NCI-H748 (cell line): ENCODE data around the gene CIAO2A.
"Not testable (repeated sequence)": the region's sequence is repeated elsewhere in the genome, so short reads cannot be mapped to it uniquely, and the experiment has no call there.

Source experiments
- DNase-seq: peaks from one replicate; lab custom pipeline; 2025; ENCODE audit not compliant: unreplicated experiment; lab: John Stamatoyannopoulos, UW

Gene CIAO2A

GRCh38 chr15:64112073-64112772, 18.6 kb upstream of the CIAO2A start:
- no peak for DNase-seq

- DNase-seq, result no peak
Measured at GRCh38 chr15:64111679-64112050, 18.0 kb upstream of the CIAO2A start.

GRCh38 chr15:64110950-64111678, 17.5 kb upstream of the CIAO2A start:
- no peak for DNase-seq

GRCh38 chr15:64110108-64110701, 16.6 kb upstream of the CIAO2A start:
- not testable (repeated sequence) for DNase-seq

GRCh38 chr15:64107337-64107736, 13.7 kb upstream of the CIAO2A start:
- no peak for DNase-seq

DNA sequence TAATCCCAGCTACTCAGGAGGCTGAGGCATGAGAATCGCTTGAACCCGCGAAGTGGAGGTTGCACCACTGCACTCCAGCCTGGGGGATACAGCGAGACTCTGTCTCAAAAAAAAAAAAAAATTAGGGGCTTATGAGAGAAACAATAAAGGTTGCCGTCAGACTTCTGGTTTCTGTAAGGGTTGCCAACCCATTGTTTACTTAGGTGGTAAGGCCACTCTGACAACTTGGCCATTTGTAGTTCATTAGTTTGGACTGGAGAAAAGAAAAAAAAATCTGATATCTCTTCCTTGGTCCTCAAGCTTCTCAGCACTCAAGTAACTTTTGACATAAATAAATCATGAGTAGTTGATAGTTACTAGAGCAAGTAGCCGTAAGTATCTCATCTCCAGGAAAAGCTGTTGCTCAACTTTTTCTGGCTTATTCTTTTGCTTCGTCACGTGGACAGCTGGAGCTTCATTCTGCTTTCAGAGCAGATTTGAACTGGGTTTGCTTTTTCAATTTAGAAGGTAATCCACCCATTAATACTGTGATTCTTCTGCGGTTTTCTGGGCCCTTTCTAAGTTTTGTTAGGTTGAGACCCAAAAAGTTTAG, 11.6 kb upstream of the CIAO2A start:
- no peak for DNase-seq

DNA sequence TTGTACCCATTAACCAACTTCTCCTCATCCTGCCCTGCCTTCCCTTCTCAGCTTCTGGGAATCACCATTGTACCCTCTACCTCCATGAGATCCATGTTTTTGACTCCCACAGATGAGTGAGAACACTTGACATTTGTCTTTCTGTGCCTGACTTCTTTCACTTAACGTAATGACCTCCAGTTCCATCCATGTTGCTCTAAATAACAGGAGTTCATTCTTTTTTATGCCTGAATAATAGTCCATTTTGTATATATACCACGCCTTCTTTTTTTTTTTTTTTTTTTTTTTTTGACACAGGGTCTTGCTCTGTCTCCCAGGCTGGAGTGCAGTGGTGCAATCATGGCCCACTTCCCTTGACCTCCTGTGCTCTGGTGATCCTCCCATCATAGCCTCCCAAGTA, 8.9 kb upstream of the CIAO2A start:
- DNase-seq, result no peak

DNA sequence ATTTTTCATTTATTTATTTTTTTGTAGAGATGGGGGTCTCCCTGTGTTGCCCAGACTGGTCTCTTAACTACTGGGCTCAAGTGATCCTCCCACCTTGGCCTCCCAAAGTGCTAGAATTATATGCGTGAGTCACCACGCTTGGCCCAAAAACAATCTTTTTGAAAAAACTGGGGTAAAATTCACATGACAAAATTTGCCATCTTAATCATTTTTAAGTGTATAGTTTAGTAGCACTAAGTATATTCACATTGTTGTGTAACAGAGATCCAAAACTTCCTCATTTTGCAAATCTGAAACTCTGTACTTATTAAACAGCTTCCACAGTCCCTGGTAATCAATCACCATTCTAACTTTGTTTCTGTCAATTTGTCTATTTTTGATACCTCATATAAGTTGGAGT, 7.3 kb upstream of the CIAO2A start:
- DNase-seq, result no peak

DNA sequence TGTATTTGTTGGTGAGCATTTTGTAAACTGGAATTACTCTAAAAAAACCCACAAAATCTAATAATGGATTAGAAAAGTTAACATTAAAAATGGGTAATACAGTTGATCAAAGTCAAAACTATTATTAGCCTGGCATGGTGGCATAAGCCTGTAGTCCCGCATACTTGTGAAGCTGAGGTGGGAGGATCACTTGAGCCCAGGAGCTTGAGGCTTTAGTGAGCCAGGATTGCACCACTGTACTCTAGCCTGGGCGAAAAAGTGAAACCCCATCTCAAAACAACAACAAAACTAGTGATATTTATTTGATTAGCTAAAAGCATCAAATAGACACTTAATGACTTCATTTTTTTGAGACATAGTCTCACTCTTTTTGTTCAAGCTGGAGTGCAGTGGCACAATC, 5.7 kb upstream of the CIAO2A start:
- no peak for DNase-seq

- peak; percentile 7 for DNase-seq
Measured at GRCh38 chr15:64096668-64097384, 3.2 kb upstream of the CIAO2A start.

GRCh38 chr15:64095795-64096667, 2.4 kb upstream of the CIAO2A start, which contains the start of gene SNX1:
Gene SNX1 (plus strand): TSS chr15:64095982. CDS start chr15:64096014, 32 bp downstream.
- DNase-seq, result peak; percentile 92

- DNase-seq, result no peak
Measured at GRCh38 chr15:64095431-64095794, 1.8 kb upstream of the CIAO2A start.

- DNase-seq, result peak; percentile 22
Measured at GRCh38 chr15:64092864-64093626, 593 bp downstream of the CIAO2A start.

- peak; percentile 7 for DNase-seq
Measured at GRCh38 chr15:64092075-64092820, 1.4 kb downstream of the CIAO2A start.

- DNase-seq, result no peak
Measured at GRCh38 chr15:64090527-64090926, 3.1 kb downstream of the CIAO2A start.

- DNase-seq, result no peak
Measured at GRCh38 chr15:64089543-64090280, 3.9 kb downstream of the CIAO2A start.

DNA sequence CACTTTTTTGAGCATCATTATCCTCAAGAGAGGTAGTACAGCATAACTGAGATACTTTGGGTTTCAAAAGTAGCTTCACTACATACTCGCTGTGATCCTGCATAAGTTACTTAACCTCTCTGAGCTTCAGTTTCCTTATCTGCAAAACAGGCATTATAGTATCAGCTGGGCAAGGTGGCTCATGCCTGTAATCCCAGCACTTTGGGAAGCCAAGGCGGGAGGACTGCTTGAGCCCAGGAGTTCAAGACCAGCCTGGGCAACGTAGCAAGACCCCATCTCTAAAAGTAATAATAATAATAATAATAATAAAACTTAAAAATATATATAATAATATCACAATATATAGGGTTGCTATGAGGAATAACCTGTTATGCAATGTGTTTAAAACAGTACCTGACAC, 10.9 kb downstream of the CIAO2A start:
- no peak for DNase-seq

DNA sequence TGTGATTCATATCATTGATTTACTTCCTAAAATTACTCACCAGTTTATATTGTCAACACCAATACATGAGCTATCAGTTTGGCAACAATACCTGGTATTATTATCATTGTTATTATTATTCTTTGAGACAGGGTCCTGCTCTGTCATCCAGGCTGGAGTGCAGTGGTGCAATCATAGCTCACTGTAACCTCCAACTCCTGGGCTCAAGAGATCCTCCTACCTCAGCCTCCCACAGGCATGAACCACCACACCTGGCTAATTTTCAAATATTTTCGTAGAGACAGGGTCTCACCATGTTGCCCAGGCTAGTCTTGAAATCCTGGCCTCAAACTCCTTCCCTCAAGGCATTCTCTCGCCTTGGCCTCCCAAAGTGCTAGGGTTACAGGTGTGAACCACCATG, 20.1 kb downstream of the CIAO2A start:
- not testable (repeated sequence) for DNase-seq
